Measurements from ENCODE around the gene DYNC2I2. TPM values are rescaled to one million over a fixed set of nuclear protein-coding genes. Genes with fewer than 3 reads are reported as not detected.
"Not testable (repeated sequence)": the region's sequence is repeated elsewhere in the genome, so short reads cannot be mapped to it uniquely, and the experiment has no call there.

DYNC2I2 gene
- total RNA-seq, 2 experiments from 2014 or later: 32.4 to 32.8 TPM

DNA sequence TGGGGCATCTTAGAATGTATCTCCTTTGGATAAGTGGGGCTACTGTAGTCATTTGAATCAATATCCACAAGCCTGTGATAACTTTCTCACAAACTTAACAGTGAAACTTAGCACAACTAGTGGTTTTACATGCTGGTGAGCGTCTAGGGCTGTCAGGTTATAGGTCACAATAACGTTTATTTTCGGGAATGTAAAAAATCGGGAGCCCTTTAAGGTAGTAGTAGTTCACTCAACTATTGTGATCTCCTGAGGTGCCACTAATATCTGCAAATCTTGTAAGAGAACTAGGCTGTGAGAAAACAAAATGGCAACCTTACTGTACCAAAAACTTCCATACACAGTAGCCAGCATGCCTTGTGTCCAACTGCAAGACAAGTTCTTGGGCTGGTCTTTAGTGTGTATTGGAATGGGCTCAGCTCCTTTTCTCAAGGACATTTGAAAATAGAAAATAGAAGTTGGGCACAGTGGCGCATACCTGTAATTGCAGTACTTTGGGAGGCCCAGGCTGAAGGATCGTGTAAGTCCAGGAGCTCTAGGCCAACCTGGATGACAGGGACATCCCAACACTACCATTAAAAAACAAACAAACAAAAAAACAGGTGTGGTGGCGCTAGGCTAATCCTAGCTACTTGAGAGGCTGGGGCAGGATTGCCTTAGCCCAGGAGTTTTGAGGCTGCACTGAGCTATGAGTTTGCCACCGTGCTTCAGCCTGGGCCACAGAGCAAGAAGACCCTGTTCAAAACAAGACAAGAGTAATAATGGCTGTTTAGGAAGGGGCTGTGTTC, 40.5 kb upstream of the DYNC2I2 start:
- intact Hi-C loops (cut with micrococcal nuclease): no loop called here
- H3K9me3 Mint-ChIP-seq: no peaks in the 10 kb centered on the region
- no peak for DNase-seq
- peaks cover 28% of the 10 kb centered on the region for H3K36me3 Mint-ChIP-seq (ENCODE audit: low read depth)
- peaks cover 20% of the 10 kb centered on the region for H3K4me1 Mint-ChIP-seq (ENCODE audit: low read depth)
- H3K4me3 Mint-ChIP-seq: no peak overlapping the region
- CTCF ChIA-PET: interaction anchor here (0.7 to 2.2 kb wide), 3 partner anchors 9 to 338 kb away, joined by 3 to 5 read pairs (median 4); no protein-coding TSS in a partner anchor
- H3K27ac Mint-ChIP-seq: no peak overlapping the region
- no peaks in the 10 kb centered on the region for H3K27me3 Mint-ChIP-seq (ENCODE audit: low read depth)

DNA sequence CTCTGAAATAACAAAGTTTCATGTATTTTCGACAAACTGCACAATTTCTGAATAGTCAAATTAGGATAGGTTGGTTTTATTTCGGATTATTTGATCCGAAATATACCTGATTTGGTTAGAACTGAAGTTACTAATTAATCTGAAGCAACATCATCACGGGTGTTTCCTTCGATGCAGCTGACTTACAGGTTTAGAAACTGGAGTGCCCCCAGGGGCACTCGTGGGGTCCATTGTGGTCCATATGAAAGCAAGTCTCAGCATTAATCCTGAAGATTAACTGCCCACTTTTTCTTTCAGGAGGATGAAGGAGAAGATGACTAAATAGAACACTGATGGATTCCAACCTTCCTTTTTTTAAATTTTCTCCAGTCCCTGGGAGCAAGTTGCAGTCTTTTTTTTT, 37.7 kb upstream of the DYNC2I2 start:
- Mint-ChIP-seq H3K4me1 (ENCODE audit: low read depth) (peaks cover 23% of the 10 kb centered on the region), H3K27me3 (ENCODE audit: low read depth) (no peaks in the 10 kb centered on the region), H3K36me3 (ENCODE audit: low read depth) (peaks cover 44% of the 10 kb centered on the region), H3K27ac (no peak overlapping the region), H3K4me3 (no peak overlapping the region), H3K9me3 (no peaks in the 10 kb centered on the region)
- CTCF ChIA-PET: no interaction called here
- intact Hi-C loops (cut with micrococcal nuclease): no loop called here
- no peak for DNase-seq

- H3K27me3 Mint-ChIP-seq (ENCODE audit: low read depth); H3K9me3 Mint-ChIP-seq; intact Hi-C loops (cut with micrococcal nuclease); DNase-seq; H3K4me3 Mint-ChIP-seq: not testable (repeated sequence)
- H3K36me3 Mint-ChIP-seq (ENCODE audit: low read depth): peaks cover 44% of the 10 kb centered on the region
- H3K4me1 Mint-ChIP-seq (ENCODE audit: low read depth): peaks cover 23% of the 10 kb centered on the region
- CTCF ChIA-PET: interaction anchor here (0.6 to 2.4 kb wide), 3 partner anchors 8 to 324 kb away, joined by 3 to 18 read pairs (median 4); partner anchors contain the start of gene PKN3
- peak overlapping the region; percentile 65 for H3K27ac Mint-ChIP-seq
These were observed 37.1 kb upstream of the DYNC2I2 start for GRCh38 chr9:128693738-128694137.

GRCh38 chr9:128690684-128691034, 34.0 kb upstream of the DYNC2I2 start:
- Mint-ChIP-seq H3K36me3 (ENCODE audit: low read depth) (peaks cover 40% of the 10 kb centered on the region), H3K9me3 (no peaks in the 10 kb centered on the region), H3K4me3 (peak overlapping the region; percentile 100), H3K27me3 (ENCODE audit: low read depth) (no peaks in the 10 kb centered on the region), H3K27ac (peak overlapping the region; percentile 99), H3K4me1 (ENCODE audit: low read depth) (peaks cover 48% of the 10 kb centered on the region)
- no peak for DNase-seq
- intact Hi-C loops (cut with micrococcal nuclease): loop anchor here (1.0 to 2.0 kb wide), 2 partner anchors 12 to 128 kb away; partner anchors contain the start of genes ENDOG and PKN3
- CTCF ChIA-PET: interaction anchor here (1.0 to 1.2 kb wide), 2 partner anchors 12 to 42 kb away, joined by 3 read pairs; partner anchors contain the start of gene PKN3

DNA sequence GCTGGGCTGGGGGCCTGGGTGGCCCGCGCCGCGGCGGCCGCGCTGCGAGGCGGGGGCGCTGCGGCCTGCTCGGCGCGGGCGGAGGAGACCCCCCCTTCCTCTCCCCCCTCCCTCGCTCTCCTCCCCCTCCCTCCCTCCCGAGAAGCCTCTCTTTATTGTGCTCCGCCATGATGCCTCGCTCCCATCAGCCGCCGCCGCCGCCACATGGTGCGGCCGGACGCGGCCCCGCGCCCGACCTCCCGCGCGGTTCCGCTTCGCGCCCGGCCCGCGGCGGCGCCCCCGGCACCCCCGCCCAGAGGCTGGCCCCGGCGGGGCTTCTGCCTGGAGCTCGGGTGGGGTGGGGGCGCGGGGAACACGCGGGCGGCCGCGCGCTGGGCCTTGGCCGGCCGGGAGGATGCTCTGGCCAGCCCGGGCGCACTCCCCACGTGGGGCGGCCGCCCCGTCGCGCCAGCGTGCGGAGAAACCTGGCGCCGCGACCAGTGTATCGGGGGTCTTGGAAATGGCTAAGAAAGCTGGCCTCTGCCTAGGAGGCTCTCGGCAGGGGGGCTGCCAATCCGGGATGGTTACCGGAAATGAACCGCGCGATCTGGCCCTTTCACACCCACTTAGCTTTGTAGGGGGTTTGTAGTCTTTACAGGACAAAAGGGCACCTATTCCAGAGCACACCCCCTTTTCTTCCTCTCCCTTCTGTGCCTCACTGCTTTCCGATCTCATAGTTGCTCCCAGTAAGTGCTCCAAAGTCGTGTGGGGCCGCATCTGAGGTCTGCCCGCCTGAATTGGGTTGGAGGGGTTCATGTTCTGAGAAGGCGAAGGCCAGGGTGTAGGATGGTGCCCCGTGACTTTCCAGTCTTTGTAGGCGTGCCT, 33.4 kb upstream of the DYNC2I2 start:
- CTCF ChIA-PET: interaction anchor here (1.2 kb wide), 1 partner anchor 12 kb away, joined by 3 read pairs; the partner anchor contains the start of gene PKN3
- intact Hi-C loops (cut with micrococcal nuclease): loop anchor here (1.0 to 5.0 kb wide), 8 partner anchors 34 to 919 kb away; partner anchors contain the start of genes DOLK, DYNC2I2, ENDOG and LRRC8A
- Mint-ChIP-seq H3K36me3 (ENCODE audit: low read depth) (peaks cover 36% of the 10 kb centered on the region), H3K4me1 (ENCODE audit: low read depth) (peaks cover 54% of the 10 kb centered on the region), H3K27me3 (ENCODE audit: low read depth) (no peaks in the 10 kb centered on the region), H3K9me3 (no peaks in the 10 kb centered on the region), H3K27ac (peak overlapping the region; percentile 99), H3K4me3 (peak overlapping the region; percentile 100)
- peak; percentile 55 for DNase-seq

- CTCF ChIA-PET: interaction anchor here (0.5 kb wide), 1 partner anchor 1459 kb away, joined by 3 read pairs; no protein-coding TSS in a partner anchor
- peak; percentile 44 for DNase-seq
- intact Hi-C loops (cut with micrococcal nuclease): loop anchor here (1.0 to 5.0 kb wide), 7 partner anchors 33 to 919 kb away; partner anchors contain the start of genes DOLK, DYNC2I2, LRRC8A and NUP188
- H3K4me3 Mint-ChIP-seq: peak overlapping the region; percentile 66
- no peaks in the 10 kb centered on the region for H3K27me3 Mint-ChIP-seq (ENCODE audit: low read depth)
- no peaks in the 10 kb centered on the region for H3K9me3 Mint-ChIP-seq
- H3K4me1 Mint-ChIP-seq (ENCODE audit: low read depth): peaks cover 61% of the 10 kb centered on the region
- H3K27ac Mint-ChIP-seq: peak overlapping the region; percentile 63
- H3K36me3 Mint-ChIP-seq (ENCODE audit: low read depth): peaks cover 32% of the 10 kb centered on the region
These were observed 32.7 kb upstream of the DYNC2I2 start for GRCh38 chr9:128689293-128689774.

DNA sequence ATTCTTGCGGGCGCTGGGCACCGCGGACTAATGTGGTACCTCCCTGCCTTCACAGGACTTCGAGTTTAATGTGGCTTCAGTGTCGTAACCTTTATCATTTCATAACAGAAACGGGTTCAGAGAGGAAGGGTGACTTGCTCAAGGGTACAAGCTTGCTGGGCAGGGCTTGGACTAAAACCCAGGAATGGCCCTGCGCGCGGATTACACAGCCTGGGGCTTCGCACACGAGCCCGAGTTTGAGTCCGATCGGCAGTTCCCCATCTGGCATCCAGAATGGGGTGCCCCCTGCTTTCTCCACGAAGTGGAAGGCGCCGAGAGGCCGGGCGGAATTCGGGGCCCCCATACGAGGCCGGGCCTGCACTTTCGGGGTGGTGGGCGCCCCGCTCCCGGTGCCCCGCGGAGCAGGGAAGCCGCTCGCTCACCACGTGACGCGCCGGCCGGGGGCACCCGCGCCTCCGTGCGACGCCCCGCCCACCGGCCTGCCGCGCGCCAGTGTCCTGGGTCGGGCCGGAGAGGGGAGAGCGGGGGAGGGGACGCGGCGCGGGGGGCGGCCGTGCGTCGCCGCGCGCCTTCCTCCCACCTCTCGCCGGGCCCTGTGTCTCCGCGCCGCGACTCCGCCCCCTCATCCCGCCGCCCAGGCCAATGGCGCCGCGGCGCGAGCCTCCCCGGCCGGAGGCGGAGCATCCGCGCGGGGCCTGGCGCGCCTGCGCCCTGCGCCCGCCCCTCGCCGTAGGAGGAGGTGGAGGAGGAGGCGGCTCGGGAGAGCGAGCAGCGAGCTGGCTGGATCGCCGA, 32.0 kb upstream of the DYNC2I2 start, which contains the start of gene SET:
SET (plus strand) TSS at position 722 of the 792 bp plus-strand sequence. CDS start 361 bp downstream, outside the sequence.
- H3K4me3 Mint-ChIP-seq: peak within 1 kb of the TSS; percentile 78
- H3K27ac Mint-ChIP-seq: peak within 1 kb of the TSS; percentile 91
- H3K4me1 Mint-ChIP-seq (ENCODE audit: low read depth): peaks cover 61% of the 10 kb centered on the region
- H3K9me3 Mint-ChIP-seq: no peaks in the 10 kb centered on the region
- peak; percentile 91 for DNase-seq
- no peaks in the 10 kb centered on the region for H3K27me3 Mint-ChIP-seq (ENCODE audit: low read depth)
- H3K36me3 Mint-ChIP-seq (ENCODE audit: low read depth): peaks cover 34% of the 10 kb centered on the region
- intact Hi-C loops (cut with micrococcal nuclease): loop anchor here (1.0 to 5.0 kb wide), 8 partner anchors 32 to 918 kb away; partner anchors contain the start of genes DOLK, DYNC2I2, LRRC8A and NUP188
- CTCF ChIA-PET: interaction anchor here (0.5 kb wide), 1 partner anchor 1458 kb away, joined by 3 read pairs; no protein-coding TSS in a partner anchor

DNA sequence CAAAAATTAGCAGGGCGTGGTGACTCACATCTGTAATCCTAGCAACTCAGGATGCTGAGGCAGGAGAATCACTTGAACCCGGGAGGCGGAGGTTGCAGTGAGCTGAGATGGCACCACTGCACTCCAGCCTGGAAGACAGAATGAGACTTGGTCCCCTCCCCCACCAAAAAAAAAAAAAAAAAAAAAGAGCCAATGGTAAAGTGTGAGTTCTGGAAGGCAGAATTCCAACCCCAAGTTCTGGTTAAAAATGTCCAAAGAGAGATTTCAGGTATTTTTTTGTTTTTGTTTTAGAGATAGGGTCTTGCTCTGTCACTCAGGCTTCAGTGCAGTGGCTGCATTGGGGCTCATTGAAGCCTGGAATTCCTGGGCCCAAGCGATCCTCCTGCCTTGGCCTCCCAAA, 30.8 kb upstream of the DYNC2I2 start:
- Mint-ChIP-seq H3K9me3 (no peaks in the 10 kb centered on the region), H3K36me3 (ENCODE audit: low read depth) (peaks cover 24% of the 10 kb centered on the region), H3K4me1 (ENCODE audit: low read depth) (peaks cover 60% of the 10 kb centered on the region), H3K4me3 (peak overlapping the region; percentile 15), H3K27ac (peak overlapping the region; percentile 96), H3K27me3 (ENCODE audit: low read depth) (no peaks in the 10 kb centered on the region)
- DNase-seq: no peak
- intact Hi-C loops (cut with micrococcal nuclease): loop anchor here (5.0 kb wide), 1 partner anchor 340 kb away; the partner anchor contains the start of gene SH3GLB2
- CTCF ChIA-PET: no interaction called here

DNA sequence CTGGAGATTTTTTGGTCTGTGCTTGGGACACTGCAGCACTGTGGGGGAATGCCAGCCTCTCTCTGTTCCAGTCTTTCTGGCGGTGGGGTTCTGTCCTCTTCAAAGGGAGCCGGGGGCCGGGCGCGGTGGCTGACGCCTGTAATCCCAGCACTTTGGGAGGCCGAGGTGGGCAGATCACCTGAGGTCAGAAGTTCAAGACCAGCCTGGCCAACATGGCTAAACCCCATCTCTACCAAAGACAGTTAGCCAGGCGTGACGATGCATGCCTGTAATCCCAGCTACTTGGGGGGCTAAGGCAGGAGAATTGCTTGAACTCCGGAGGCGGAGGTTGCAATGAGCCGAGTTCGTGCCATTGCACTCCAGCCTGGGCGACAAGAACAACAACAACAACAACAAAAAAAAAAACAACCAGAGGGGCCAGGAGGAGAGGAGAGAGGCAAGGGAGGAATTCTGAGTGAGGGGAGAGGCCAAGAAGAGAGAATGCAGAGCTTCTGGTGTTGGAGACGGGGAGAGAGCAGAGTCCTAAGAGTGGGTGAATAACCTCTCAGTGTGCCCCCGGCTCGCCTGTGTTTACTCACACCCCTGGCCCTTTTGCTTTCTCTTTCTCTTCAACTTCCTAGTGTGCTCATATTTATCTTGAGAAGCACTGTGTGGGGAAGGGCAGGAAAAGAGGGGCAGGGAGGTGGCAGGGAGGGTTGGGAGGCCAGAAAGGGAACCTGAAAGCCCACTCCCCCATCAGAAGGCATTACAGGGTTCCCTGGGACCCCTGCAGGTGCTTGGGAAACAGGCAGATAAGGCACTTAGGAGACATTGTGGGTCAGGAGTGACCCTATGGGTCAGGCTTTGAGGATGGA, 29.2 kb upstream of the DYNC2I2 start:
- no peaks in the 10 kb centered on the region for H3K9me3 Mint-ChIP-seq
- CTCF ChIA-PET: interaction anchor here (0.6 to 1.6 kb wide), 4 partner anchors 11 to 155 kb away, joined by 3 to 8 read pairs (median 4); no protein-coding TSS in a partner anchor
- H3K4me1 Mint-ChIP-seq (ENCODE audit: low read depth): peaks cover 48% of the 10 kb centered on the region
- peak overlapping the region; percentile 97 for H3K4me3 Mint-ChIP-seq
- intact Hi-C loops (cut with micrococcal nuclease): loop anchor here (2.0 to 5.0 kb wide), 2 partner anchors 229 to 341 kb away; partner anchors contain the start of genes ODF2 and SH3GLB2
- H3K27ac Mint-ChIP-seq: peak overlapping the region; percentile 96
- no peaks in the 10 kb centered on the region for H3K27me3 Mint-ChIP-seq (ENCODE audit: low read depth)
- peaks cover 12% of the 10 kb centered on the region for H3K36me3 Mint-ChIP-seq (ENCODE audit: low read depth)
- DNase-seq: peak; percentile 70

Data from activated naive CD4-positive, alpha-beta T cell treated with anti-CD3 and anti-CD28 coated beads for 36 hours (primary cell).